Astrocyte of the spinal cord (primary cell): Measurements from ENCODE around the gene BCAS3.
"Not testable (repeated sequence)": the region's sequence is repeated elsewhere in the genome, so short reads cannot be mapped to it uniquely, and the experiment has no call there.

Source experiments
- DNase-seq: peaks from one replicate; pipeline ENCODE4 v3.0.0; 2011; ENCODE audit warnings: low read depth, low spot score
- H3K4me3 ChIP-seq: 2 replicates; pipeline ENCODE4 v1.5.1; 2011; ENCODE audit warnings: low read depth, mild to moderate bottlenecking, low read length, moderate library complexity
- in situ Hi-C: cut with HindIII; loops from 2 replicates; pipeline ENCODE4 v1.10.0; 2017; ENCODE audit warnings: low sequenced_read_pairs
- TF ChIP-seq, protein P1 (sequence below): IDR thresholded peaks from 2 replicates; pipeline ENCODE4 v1.5.1; 2012; ENCODE audit warnings: low read depth, mild to moderate bottlenecking, low read length, inconsistent platforms

Gene BCAS3

DNA sequence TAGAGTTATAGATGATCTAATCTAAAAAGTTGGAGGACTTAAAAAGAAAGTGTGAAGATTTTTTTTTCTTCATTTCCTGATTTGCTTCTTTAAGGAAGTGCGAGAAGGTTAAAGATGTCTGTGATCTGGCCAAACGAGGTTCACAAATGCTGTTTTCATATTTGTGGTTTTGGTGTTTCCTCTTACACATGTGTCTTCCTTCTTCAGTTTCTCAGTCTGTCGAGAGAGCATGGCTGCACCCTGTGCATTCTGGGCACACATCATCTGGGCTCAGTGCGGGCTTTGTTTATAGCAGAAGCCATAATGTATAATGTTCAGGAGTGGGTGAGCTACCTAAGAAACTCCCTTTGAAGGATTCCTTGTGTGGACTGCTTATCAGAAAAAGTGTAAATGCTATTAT is 461.6 kb downstream of the BCAS3 start:
- H3K4me3 ChIP-seq, result no peak overlapping the region
- peak; percentile 62 for DNase-seq
- TF ChIP-seq, protein P1, sequence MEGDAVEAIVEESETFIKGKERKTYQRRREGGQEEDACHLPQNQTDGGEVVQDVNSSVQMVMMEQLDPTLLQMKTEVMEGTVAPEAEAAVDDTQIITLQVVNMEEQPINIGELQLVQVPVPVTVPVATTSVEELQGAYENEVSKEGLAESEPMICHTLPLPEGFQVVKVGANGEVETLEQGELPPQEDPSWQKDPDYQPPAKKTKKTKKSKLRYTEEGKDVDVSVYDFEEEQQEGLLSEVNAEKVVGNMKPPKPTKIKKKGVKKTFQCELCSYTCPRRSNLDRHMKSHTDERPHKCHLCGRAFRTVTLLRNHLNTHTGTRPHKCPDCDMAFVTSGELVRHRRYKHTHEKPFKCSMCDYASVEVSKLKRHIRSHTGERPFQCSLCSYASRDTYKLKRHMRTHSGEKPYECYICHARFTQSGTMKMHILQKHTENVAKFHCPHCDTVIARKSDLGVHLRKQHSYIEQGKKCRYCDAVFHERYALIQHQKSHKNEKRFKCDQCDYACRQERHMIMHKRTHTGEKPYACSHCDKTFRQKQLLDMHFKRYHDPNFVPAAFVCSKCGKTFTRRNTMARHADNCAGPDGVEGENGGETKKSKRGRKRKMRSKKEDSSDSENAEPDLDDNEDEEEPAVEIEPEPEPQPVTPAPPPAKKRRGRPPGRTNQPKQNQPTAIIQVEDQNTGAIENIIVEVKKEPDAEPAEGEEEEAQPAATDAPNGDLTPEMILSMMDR, result no peak
- in situ Hi-C loops, result no loop called here

DNA sequence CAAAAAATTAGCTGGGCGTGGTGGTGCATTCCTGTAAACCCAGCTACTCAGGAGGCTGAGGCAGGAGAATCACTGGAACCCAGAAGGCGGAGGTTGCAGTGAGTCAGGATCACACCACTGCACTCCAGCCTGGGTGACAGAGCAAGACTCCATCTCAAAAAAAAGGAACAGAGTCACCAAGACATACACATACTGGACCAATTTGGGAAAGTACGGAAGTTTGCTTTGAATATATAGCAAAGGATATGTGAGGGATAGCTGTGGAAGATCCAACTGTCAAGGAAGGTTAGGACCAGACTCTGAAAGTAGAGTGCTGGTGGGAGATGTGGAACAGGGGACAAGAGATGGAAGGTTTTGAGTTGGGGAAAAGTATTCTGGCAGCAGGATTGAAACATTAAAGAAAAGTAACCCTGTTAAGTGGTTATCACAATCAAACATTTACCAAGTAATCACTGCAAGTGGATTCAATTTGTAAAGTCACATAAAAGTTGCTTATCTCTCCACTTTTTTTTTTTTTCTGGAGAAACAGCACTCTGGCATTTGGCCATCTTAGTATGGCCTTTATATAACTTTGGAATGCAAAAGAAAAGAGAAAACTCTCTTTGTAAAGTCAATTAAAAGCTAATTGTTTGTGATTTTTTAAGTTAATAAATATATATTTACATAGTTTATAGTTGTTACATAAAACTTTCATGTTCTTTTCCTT is 462.6 kb downstream of the BCAS3 start:
- no peak for DNase-seq
- TF ChIP-seq, protein P1, result no peak
- no peak overlapping the region for H3K4me3 ChIP-seq
- in situ Hi-C loops, result no loop called here

DNA sequence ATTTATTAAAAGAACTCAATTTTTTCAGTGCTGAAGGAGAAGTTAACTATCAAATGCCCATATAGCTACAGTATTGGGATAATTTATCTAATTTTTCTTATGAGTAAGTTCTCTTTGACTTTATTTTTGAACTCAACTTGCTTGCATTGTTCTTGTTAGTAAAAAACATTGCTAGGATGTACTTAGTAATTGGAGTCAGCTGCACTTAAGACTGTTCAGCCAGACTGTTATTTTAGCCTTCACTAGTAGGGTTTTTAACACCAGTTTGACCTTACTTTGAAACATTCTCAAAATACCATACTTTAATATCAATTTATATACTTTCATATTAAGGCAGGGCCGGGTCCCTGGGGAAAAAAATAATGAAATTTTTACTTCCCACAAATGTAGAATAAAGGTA is 465.4 kb downstream of the BCAS3 start:
- TF ChIP-seq, protein P1, result no peak
- DNase-seq, result no peak
- in situ Hi-C loops, result no loop called here
- H3K4me3 ChIP-seq, result no peak overlapping the region

DNA sequence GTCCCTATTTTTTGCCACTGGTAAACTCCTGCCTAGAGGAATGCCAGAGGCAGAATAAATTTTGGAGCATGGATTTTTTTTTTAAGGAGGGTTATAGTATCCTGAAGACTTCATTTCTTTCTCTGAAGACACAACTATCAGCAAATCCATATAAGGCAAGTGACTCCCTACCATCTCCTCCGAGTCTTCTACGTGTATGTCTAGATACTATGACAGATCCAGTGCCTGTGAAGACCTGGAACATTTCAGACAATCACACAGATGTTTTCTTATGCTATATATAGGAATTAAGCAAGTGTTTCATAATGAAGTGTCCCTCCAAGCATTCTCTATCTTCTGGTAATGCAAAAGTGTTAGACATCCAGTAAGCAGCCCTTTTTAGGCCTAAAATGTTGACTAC is 466.5 kb downstream of the BCAS3 start:
- H3K4me3 ChIP-seq, result no peak overlapping the region
- in situ Hi-C loops, result no loop called here
- no peak for DNase-seq
- TF ChIP-seq, protein P1, result no peak

DNA sequence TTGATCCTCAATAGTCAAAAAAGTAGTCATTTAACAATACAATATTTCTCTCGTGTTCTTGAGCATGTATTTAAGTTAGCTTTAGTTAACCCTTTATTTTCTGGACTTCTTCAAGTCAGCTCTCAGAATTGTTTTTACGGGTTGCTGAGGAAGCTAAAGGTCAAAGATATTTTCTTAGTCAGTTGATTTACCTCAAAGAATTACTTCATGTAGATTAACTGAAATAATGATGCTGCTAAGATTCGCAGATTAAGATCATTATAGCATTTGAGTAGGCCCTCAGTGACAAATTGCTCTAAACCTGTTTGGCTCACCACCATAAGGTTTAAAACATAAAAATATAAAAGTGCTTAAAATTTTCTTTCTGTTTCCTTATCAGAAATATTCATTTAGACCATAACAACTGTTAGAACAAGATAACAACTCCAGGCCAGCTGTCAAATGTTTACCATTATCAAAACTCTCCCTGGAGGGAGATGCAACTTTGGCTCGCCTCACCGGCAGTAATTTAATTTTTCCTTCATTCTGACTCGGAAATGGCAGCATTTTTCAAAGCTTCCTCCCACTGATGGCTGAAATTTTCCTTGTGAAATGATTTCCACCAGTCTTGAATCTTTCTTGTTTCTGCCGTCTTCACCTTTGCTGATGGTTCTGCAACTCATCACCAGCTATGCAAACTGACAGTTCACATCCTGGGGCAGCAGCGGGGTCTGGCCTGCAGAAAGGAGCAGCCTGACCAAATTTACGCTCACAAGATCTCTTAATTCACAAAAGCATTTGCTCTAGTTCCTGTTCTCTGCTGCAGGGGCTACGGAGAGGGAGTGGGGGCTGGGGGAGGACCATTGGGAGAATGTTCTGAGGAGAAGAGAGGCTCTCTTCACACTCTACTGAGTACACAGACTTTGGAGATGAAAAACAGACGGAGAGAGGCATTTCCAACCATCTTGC is 467.2 kb downstream of the BCAS3 start:
- no peak overlapping the region for H3K4me3 ChIP-seq
- in situ Hi-C loops, result no loop called here
- TF ChIP-seq, protein P1, result no peak
- no peak for DNase-seq

DNA sequence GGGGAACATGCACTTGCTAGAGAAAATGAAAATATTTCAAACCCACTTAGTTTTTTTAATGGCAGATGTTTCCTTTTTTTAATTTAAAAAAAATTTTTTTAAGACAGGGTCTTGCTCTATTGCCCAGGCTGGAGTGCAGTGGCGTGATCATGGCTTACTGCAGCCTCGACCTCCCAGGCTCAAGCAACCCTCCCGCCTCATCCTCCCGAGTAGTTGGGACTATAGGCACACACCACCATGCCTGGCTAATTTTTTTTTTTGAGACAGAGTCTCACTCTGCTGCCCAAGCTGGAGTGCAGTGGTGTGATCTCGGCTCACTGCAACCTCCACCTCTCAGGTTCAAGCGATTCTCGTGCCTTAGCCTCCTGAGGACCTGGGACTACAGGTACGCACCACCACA is 469.2 kb downstream of the BCAS3 start:
- in situ Hi-C loops, DNase-seq, H3K4me3 ChIP-seq: not testable (repeated sequence)

DNA sequence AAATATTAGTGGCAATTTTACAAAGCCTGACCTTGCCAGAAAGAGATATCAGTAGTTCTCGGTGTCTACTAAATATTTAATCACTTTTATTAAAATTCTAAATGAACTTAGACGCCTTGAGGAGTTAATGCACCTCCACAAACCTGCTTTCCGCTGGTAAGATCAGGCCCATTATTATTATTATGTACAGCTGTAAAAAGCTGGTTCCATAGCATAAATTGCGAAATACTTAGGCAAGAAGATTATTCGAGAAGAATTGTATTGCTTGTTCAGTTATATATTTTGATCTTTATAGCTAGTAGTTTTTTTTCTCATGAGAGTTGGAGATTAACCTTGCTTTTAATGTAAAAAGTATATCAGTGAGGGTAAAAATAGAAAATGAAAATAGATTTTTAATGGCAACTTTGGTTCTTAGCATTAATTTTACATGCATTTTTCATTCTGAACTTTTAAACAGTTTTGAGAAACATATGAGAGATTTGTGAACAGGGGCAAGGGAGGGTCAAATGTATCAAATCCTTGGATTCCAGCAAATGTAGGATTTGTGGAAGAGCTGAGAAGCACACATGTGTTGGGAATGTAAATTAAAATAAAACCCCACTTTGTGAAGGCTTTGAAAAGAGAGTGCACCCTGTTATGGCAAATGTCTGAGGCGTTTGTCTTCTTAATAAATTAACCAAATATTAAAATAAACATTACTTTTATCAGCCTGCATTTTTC is 471.6 kb downstream of the BCAS3 start:
- no peak for DNase-seq
- H3K4me3 ChIP-seq, result no peak overlapping the region
- in situ Hi-C loops, result no loop called here
- TF ChIP-seq, protein P1, result no peak
